ENCODE measurements around the gene KRT83. TPM values are rescaled to one million over a fixed set of nuclear protein-coding genes. Genes with fewer than 3 reads are reported as not detected.

KRT83 gene
- total RNA-seq, 1 donor from 2014 or later, result not detected

DNA sequence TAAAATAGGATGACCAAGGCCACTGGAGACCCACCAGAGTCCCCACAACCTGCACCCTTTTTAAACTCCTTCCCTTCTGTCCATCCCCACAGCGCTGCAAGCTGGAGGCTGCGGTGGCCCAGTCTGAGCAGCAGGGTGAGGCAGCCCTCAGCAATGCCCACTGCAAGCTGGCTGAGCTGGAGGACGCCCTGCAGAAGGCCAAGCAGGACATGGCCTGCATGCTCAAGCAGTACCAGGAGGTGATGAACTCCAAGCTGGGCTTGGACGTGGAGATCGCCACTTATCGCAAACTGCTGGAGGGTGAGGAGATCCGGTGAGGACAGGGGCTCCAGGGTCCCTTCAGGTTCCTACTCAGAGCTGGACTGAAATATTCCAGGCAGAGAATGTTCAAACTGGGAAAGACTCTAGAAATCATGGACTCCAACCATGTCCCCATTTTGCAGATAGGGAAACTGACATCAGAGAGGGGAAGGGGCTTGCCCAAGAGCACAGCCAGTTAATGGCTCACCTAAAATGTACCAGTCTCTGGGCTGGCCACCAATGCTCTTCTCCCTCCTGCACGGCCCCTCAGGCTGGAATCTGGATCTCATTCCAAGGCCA is 28.9 kb upstream of the KRT83 start:
- no peak for DNase-seq (ENCODE audit: extremely low spot score in 2 of 2)

DNA sequence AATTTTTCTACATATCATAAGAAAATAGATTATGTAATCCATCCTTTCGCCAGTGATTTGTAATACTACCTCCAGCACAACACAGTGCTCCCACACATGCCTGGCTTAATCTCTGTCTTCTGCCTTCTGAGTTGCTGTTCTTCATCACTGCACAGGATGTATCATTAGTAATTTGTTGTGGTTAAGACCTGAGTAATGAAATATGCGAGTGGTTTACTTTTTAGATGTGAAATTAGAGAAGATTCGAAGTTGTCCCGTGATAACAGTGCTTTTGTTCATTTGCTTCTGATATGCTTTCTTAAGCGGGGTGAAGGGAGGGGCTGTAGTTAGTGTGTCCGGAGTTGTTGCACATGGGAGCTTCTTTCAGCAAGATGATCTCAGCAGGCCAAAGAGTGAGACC is 28.0 kb upstream of the KRT83 start:
- DNase-seq (ENCODE audit: extremely low spot score in 2 of 2), result no peak

More for the DNA sequence above, 28.9 kb upstream of the KRT83 start:
- Histone ChIP-seq H3K4me3 (no peak overlapping the region), H3K36me3 (no peaks in the 10 kb centered on the region), H3K4me1 (no peaks in the 10 kb centered on the region), H3K27ac (no peak overlapping the region), H3K9me3 (no peaks in the 10 kb centered on the region), H3K27me3 (no peaks in the 10 kb centered on the region)
- TF ChIP-seq, protein P1, sequence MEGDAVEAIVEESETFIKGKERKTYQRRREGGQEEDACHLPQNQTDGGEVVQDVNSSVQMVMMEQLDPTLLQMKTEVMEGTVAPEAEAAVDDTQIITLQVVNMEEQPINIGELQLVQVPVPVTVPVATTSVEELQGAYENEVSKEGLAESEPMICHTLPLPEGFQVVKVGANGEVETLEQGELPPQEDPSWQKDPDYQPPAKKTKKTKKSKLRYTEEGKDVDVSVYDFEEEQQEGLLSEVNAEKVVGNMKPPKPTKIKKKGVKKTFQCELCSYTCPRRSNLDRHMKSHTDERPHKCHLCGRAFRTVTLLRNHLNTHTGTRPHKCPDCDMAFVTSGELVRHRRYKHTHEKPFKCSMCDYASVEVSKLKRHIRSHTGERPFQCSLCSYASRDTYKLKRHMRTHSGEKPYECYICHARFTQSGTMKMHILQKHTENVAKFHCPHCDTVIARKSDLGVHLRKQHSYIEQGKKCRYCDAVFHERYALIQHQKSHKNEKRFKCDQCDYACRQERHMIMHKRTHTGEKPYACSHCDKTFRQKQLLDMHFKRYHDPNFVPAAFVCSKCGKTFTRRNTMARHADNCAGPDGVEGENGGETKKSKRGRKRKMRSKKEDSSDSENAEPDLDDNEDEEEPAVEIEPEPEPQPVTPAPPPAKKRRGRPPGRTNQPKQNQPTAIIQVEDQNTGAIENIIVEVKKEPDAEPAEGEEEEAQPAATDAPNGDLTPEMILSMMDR (IDR thresholded peaks at IDR 0.05), result no peak
- TF ChIP-seq POLR2A (IDR thresholded peaks at IDR 0.05) (no peak), POLR2AphosphoS5 (IDR thresholded peaks at IDR 0.05; ENCODE audit: insufficient read depth in 1 of 2, low read depth in 1 of 2) (no peak)
- intact Hi-C loops (cut with DNase I), result no loop called here

DNA sequence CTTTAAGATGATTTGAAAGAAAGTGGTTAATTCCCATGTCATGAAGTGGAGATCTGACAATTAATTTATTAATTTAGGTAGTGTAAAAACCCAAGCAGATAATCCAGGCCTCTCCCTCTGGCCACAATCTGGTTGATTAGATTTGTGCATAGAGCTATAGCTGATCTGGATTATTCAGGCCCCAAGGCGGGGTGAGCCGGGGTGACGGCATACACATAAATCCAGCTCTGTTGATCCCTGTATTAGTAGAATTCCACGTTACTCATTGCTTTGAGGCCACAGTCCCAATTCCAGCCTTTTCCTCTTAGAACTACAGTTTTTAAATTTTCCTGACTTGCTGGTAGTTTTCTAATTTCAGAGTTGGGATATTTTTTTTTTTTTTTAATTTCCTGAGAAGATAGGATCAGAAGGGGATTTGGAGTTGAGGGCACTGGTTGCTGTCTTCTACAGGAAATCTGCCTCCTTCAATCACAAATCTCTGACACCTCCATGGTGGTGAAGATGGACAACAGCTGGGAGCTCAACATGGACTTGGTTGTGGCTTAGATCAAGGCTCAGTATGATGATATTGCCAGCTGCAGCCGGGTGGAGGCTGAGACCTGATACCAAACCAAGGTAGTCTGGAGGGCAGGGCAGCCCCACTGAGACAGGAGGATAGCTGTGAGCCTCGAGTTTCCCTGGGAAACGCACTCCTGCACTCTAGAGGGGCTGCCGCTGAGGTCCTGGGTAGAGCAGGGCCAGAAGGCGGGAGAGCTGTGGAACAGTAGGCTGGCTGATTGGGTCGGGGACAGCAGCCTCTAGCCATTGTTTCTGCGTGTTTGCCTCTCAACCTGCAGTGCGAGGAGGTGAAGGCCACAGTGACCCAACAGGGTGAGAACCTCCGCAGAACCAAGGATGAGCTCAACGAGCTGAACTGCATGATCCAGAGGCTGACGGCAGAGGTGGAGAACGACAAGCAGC is 26.6 kb upstream of the KRT83 start:
- Histone ChIP-seq H3K4me1 (no peaks in the 10 kb centered on the region), H3K36me3 (no peaks in the 10 kb centered on the region), H3K27me3 (no peaks in the 10 kb centered on the region), H3K4me3 (no peak overlapping the region), H3K9me3 (no peaks in the 10 kb centered on the region), H3K27ac (no peak overlapping the region)
- TF ChIP-seq POLR2A (IDR thresholded peaks at IDR 0.05) (no peak), POLR2AphosphoS5 (IDR thresholded peaks at IDR 0.05; ENCODE audit: insufficient read depth in 1 of 2, low read depth in 1 of 2) (no peak)
- TF ChIP-seq, protein P1 (IDR thresholded peaks at IDR 0.05), result no peak
- no peak for DNase-seq (ENCODE audit: extremely low spot score in 2 of 2)
- intact Hi-C loops (cut with DNase I), result no loop called here

More for the DNA sequence above, 28.0 kb upstream of the KRT83 start:
- Histone ChIP-seq H3K27ac (no peak overlapping the region), H3K9me3 (no peaks in the 10 kb centered on the region), H3K4me3 (no peak overlapping the region), H3K36me3 (no peaks in the 10 kb centered on the region), H3K27me3 (no peaks in the 10 kb centered on the region), H3K4me1 (no peaks in the 10 kb centered on the region)
- intact Hi-C loops (cut with DNase I), result no loop called here
- no peak for TF ChIP-seq POLR2A (IDR thresholded peaks at IDR 0.05)
- TF ChIP-seq, protein P1 (IDR thresholded peaks at IDR 0.05), result no peak
- no peak for TF ChIP-seq POLR2AphosphoS5 (IDR thresholded peaks at IDR 0.05; ENCODE audit: insufficient read depth in 1 of 2, low read depth in 1 of 2)

DNA sequence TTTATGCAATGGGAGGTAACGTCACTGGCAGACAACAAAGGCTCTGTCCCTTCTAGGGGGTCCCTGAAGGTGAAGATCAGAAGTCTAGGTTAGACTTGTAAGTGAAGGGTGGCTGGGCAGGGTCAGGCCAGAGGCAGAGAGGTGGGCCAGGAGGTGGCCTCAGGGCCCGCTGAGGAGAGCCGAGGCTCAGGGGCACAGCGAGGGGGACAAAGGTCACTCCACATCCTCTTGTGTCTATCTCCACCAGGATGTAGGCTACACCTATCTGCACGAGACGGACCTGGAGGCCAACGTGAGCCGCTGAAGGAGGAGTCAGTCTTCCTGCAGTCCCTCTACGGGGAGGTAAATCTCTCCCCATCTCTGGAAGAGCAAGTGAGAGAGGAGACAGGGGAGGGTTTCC is 25.8 kb upstream of the KRT83 start:
- Histone ChIP-seq H3K36me3 (no peaks in the 10 kb centered on the region), H3K27ac (no peak overlapping the region), H3K9me3 (no peaks in the 10 kb centered on the region), H3K27me3 (no peaks in the 10 kb centered on the region), H3K4me3 (no peak overlapping the region), H3K4me1 (no peaks in the 10 kb centered on the region)
- DNase-seq (ENCODE audit: extremely low spot score in 2 of 2), result no peak
- intact Hi-C loops (cut with DNase I), result no loop called here
- TF ChIP-seq, protein P1 (IDR thresholded peaks at IDR 0.05), result no peak
- TF ChIP-seq POLR2AphosphoS5 (IDR thresholded peaks at IDR 0.05; ENCODE audit: insufficient read depth in 1 of 2, low read depth in 1 of 2) (no peak), POLR2A (IDR thresholded peaks at IDR 0.05) (no peak)
